ENCODE data around the gene WDR45.

Gene WDR45

DNA sequence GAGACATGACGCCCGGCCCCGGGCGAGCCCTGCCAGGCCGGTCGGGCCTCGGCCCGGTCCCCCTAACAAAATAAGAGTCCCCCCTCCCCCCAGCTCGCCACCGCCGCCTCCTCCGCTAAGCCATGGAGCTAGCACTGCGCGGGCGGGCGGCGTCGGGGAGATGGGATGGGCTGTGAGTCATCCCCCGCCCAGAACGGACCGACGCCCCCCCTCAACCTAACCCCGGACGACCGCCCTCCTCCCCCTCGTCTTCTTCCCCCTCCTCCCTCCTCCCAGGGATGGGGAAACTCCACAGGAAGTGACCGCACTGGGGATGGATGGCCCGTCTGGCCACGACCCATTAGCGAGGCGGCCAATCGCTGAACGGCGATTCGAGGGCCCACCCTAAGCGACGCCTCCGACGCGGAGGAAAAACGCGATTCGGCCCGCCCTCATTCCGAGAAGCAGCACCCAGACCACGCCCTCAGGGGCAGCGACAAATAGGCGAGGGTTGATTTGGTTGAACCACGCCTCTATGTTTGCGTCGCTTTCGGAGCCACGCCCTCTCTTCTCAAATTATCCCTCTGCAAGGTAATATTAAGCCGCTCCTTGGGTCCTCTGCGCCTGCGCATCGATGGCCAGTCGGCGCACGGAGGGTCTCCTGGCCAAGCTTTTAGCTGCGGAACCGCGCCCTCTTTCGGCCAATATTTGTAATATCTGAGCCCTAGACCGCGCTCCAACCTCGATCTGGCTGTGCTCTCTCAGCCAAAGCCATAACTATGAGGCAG lies 36.3 kb downstream of the WDR45 start, which contains the start of gene TFE3:
Gene TFE3 (minus strand): TSS at position 138 of the 767 bp plus-strand sequence. CDS start 131 bp downstream, at position 7.
- peak; percentile 91 for DNase-seq

DNA sequence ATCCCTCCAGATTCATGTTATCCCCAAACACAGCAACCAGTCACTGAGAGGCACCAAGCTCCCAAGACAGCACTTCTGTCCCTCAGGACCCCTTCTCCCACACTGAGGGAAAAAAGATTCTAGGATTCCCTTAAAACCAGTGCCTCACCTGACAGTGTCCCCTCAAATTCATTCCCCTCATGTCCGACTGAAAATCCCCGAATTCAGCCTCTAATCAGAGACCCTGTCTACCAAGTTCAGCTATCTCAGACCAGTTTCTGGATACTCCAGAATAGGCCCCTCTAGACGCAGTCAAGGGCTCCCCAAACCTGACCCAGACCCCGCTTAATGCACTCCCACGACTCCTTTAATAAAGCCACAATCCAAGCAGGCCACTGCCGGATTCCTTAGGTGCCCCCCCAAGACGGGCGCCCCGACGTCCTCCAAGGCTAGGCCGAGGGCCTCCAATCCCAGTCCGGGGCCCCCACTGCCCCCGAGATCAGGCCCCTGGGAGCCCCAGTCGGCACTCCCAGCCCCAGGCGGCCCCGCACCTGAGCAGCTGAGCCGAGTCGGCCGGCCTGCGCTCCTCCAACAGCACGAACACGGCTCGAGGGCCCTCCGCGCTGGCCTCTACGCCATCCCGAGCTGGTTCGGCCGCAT lies 37.0 kb downstream of the WDR45 start:
- no peak for DNase-seq

DNA sequence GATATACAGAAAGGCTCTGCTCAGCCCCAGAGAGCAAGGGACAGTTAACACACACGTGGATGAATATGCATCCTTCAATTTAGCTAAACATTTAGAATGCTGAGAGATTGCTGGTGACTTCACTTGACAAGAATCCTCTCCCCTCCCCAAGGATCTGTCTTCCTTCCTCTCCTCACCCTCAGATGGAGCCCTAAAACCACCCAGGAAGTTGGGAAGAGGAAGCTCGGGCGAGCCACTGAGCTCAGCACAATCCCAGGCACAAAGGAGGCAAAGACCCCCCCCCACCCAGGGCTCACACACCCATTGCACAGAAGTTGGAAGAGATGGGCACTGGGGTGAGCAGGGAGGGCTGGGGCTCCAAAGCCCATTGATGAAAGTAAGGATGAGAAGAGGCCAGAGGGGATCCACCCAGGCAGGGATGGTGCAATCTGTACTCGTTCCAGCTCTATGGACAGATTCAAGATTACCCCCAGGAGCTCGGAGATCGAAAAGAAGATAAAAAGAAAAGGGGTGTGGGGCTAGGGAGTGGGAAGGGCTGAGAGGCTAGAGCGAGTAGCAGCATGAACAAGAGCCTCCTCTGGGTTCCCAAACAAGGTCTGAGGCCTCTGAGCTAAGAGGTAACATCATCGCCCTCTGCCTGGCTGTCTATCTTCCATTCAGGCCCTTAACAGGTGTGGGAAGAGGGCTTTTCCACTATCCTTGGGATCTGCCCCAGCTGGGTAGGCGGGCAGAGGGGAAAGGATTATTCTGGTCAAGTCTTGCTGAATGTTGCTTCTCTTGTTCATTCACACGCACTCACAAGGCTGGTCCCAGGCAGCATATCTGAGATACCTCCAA lies 37.7 kb downstream of the WDR45 start:
- DNase-seq: no peak

DNA sequence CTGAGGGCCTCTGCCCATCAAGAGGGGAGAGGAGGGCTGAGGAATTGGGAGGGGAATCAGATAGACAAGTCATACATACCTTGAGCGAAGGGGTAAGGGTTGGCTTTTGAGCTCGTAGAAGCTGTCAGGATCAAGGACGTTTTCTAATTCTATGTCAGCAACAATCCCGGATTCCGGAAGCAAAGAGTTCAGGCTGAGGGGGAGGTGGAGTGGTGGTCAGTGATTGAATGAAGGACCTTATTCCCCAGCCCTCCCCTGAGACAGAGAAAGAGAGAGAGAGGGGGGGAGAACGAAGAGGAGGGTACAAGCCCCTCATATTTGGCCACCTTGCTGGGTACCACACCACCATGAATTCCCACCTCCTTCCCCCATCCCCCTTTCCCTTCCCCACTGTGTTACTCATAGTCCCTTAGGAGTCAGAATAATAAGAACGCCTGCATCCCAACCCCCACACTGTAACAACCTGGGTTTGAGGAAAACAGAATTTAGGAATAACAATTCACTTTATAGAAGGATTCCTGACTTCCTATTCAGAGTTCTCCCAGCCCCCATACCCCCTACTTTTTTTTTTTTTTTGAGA lies 39.2 kb downstream of the WDR45 start:
- DNase-seq: no peak

DNA sequence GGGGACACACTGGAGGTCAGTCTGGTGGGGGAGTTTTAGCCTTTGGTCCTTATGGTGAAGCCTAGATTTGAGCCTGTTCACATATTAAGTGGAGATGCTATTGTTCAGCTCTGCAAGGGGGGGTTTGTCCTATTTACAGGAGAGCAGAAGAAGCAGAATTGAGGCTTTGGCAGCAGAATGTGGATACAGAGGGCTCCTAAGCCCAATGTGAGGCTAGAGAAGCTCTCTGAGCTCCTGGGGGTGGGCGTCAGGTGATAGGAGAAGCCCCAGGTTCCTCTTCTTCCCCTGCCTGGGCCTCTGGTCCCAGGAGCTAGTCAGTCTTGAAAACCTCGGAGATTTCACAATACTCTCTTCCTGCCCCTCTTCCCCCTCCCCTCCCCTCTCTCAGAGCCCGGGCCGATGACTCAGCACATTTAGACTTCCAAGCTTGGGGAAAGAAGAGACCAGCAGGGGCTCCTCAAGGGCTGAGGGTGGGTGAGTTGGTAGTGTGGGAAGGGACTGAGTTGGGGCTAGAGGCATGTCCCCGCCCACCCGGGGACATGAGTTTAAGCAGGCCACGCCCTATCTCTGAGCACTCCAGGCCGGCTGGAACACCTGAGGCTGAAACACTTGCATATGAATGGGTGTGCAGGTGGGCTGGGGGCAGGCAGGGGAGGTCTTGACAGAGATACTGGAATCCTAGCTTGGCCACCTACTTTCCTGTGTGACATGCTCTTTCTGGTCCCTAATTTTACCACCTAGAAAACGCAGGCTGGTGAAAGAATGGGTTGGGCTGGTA lies 39.9 kb downstream of the WDR45 start:
- peak; percentile 35 for DNase-seq

DNA sequence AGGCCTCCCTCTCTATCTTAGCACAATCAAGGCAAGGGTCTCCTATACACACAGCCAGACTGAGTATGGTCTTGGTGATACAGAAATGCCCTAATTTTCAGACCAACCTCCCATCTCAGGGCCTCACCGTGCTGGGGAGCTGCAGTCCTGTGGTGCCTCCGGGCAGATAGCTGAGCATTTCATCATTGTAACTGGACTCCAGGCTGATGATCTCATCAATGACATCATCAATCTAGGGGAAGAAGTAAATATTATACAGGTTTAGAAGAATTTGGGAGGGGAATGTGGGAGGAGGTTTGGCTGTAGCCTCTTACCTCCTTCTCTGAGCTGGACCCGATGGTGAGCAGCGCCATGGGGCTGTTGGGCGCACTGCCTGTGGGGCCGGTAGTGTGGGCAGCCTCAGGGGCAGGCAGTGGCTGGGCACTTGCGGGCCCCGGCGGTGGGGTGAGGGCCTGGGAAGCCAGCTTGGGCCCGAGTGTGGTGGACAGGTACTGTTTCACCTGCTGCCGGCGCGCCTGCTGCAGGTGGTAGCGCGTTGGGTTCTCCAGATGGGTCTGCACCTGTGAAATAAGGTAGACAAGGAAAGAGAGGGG lies 41.7 kb downstream of the WDR45 start:
- no peak for DNase-seq

DNA sequence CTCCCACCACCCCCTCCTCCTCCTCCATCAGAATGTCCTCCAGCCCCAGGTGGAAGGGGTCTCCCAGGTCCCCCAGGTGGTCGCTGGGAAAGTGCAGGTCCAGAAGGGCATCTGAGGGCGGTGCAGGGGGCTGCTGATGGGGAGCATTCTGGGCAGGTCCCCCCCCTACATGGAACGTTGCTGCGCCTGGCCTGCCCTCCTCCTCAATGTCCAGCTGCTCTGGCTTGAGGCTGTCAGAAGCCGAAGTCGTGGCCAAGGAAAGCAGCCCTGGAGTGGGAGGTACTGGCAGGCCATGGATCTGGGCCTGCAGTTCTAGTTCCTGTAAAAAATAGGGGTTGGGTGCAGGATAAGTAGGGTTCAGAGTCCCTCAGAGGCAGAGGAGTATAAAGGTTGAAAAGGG lies 49.4 kb downstream of the WDR45 start:
- no peak for DNase-seq

DNA sequence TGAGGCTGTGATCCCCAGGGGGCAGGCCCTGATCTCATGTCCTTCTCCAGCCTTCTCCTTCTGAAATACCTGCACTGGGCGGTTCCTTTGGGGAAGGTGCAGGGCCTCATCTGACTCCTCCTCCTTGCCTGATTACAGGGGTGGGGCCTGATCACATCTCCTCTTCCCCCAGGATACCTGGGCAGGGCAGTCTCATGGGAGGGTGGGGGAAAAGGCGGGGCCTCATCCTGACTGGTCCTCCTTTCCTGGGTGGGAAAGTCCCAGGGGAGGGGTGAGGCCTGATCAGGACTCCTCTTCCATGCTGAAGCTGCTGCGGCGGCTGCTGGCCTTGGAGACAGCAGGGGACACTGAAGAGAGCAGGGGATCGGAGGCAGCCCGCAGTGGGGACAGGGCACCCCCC lies 49.8 kb downstream of the WDR45 start:
- DNase-seq: no peak
